Measurements from ENCODE around the gene RDH12.

The RDH12 gene

DNA sequence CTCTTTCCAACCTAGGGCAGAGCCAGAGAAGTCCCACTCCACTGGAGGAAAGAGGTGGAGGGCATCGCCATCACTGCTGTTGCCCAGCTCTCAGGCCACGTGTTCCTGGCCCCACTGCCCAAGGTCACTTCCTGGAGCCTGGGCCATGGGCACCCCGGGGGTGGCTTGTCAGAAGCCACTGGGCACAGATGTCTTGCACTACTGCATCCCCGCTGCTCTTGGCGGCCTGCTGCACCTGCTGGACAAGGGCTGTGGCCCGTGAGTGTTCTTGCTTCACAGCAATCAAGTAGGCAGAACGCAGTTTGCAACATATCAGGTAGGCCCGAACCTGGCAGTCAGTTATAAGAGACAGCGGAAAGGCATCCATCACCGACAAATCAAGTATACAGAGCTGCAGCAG lies 46.6 kb downstream of the RDH12 start:
- no peak for DNase-seq (ENCODE audit: low read depth, low spot score)

- no peak for DNase-seq (ENCODE audit: low read depth, low spot score)
These were observed 47.8 kb downstream of the RDH12 start for GRCh38 chr14:67749341-67750084.

DNA sequence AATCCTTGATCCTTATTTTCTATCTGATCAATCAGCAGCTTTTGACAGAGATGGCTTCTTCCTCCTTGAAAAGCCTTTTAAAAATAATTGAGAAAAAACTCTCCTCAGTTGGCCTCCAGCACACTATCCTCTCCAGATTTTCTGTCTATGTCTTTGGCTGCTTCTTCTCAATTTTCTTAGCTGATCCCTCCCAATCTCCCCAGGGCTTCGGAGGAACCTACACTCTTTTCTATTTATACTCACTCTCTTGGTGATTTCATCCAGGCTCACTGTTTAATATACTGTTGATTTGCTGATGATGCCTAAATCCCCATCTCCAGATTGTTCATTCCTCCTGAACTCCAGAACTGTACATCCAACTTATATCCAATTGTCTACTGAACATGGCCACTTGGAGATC lies 54.8 kb downstream of the RDH12 start:
- DNase-seq (ENCODE audit: low read depth, low spot score), result no peak

DNA sequence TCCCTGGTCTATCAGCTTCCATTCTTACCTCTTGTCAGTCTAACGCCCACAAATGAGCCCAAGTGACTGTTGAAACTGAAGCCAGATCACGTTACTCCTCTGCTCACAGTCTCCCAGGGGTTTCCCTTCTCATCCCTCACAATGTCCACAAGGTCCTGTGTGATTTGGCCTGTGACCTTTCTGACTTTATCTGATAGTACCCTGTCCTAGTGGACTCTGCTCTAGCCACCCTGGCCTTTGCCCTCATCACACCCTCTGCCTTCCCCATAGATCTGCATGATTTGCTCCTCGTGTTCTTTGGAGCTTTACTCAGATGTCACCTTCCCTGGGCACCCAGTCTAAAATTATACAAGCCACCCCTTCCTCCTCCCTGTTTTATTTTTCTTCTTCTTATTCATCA lies 55.5 kb downstream of the RDH12 start:
- no peak for DNase-seq (ENCODE audit: low read depth, low spot score)

- DNase-seq (ENCODE audit: low read depth, low spot score), result no peak
These were observed 58.2 kb downstream of the RDH12 start for GRCh38 chr14:67759916-67760315.

- DNase-seq (ENCODE audit: low read depth, low spot score), result no peak
These were observed 60.4 kb downstream of the RDH12 start for GRCh38 chr14:67762051-67762450.

DNA sequence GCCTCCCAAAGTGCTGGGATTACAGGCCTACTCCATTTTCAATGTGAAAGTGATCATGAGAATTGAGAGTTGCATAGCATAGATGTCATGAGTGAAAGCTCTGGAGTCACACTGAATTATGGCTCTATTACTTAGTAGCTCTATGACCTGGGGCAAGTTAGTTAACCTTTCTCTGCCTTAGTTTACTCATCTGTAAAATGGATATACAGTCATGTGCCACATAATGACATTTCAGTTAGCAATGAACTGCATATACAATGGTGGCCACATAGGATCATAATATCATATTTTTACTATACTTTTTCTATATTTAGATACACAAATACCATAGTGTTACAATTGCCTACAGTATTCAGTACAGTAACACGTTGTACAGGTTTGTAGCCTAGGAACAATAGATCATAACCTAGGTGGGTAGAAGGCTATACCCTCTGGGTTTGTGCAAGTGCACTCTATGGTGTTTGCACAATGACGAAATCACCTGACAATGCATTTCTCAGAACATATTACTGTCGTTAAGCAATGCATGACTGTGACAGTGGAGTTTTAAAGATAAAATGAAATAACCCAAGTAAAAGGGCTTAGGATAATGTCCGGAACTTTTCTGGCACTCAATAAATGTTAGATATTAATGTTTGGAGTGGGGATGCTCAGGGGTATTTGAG lies 61.6 kb downstream of the RDH12 start:
- no peak for DNase-seq (ENCODE audit: low read depth, low spot score)

- DNase-seq (ENCODE audit: low read depth, low spot score), result no peak
These were observed 62.8 kb downstream of the RDH12 start for GRCh38 chr14:67764496-67764895.

GRCh38 chr14:67765192-67765834 lies 63.6 kb downstream of the RDH12 start:
- no peak for DNase-seq (ENCODE audit: low read depth, low spot score)

GRCh38 chr14:67766035-67766680 lies 64.5 kb downstream of the RDH12 start:
- DNase-seq (ENCODE audit: low read depth, low spot score), result no peak

- DNase-seq (ENCODE audit: low read depth, low spot score), result no peak
These were observed 66.5 kb downstream of the RDH12 start for GRCh38 chr14:67768219-67768618.

- DNase-seq (ENCODE audit: low read depth, low spot score), result no peak
These were observed 72.2 kb downstream of the RDH12 start for GRCh38 chr14:67773844-67774377.

DNA sequence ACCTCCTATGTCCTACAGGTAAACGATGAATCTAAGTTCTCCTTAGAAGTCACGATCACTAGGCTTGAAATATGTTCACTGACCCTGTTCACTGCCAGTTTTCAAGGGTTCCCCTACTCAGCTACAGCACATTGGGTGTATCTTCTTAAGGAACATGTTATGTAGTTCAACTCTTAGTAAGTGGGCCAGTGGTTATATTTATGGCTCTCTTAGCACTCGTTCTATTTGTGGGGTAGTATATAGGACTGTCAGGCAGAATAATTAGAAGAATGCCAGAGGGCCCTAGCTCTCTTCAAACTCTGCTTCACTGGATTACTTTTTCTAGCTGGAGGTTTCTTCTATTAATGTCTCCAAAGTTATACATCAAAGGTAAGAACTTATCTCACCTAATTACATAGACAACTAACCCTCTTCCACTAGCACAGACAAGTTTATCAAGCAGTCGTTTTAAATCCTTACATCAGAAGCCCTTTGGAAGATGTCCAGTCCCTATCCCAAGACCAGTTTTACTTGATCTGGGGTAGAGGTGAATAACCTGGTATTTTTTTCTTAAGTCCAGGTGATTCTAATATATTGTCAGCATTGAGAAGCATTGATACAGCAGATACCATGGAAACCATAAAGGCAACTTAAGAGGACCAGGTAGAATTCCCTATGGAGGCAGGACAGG lies 75.1 kb downstream of the RDH12 start:
- no peak for DNase-seq (ENCODE audit: low read depth, low spot score)

DNA sequence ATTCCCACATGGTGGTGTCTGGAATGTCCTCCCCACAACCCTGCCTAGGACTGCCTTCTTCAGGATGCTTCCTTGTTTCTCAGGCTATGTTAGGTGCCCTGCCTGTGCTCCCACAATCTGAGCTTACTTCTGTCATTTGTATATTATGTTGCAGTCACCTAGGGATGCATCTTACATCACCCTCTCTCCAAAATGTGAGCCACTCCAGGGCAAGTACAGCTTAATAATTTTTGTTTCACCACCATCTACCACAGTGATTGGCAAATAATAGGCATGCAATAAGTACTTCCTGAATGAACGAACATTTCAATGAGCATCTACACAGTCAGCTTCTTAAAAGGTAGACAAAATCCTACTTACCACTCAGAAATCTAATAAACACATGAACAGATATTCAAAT lies 77.1 kb downstream of the RDH12 start:
- DNase-seq (ENCODE audit: low read depth, low spot score), result no peak

DNA sequence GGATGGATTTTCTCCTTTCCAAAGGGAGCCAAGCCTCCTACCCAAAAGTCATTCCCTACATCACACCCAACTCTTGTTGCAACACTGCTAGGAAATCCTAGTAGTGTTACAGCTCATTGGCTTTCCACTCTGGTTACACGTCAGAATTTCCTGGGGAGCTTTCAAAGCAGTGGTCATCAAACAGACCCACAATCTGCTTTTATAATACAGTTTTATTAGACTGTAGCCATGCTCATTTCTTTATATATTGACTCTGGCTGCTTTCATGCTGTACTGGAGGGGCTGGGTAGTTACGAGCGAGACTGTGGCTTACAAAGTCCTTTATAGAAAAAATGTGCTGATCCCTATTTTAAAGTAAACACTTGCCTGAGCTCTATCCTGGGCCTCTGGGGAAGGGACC lies 80.4 kb downstream of the RDH12 start:
- DNase-seq (ENCODE audit: low read depth, low spot score), result no peak
